ENCODE measurements around the gene KLHL5. TPM values are rescaled to one million over a fixed set of nuclear protein-coding genes. Genes with fewer than 3 reads are reported as not detected.

The KLHL5 gene
- total and polyA plus RNA-seq, 2 experiments from 2014 or later = 27.0 to 43.3 TPM

- no peak overlapping the region for H3K4me2 ChIP-seq (ENCODE audit: unreplicated experiment)
- in situ Hi-C loops (cut with MboI) = no loop called here
- peaks cover 11% of the 10 kb centered on the region; the same call in 1 of the 2 replicates for H3K4me1 ChIP-seq (ENCODE audit: insufficient read depth)
- H3K4me3 ChIP-seq = no peak overlapping the region
- no peak overlapping the region for H2AFZ ChIP-seq
- WGBS, 2 experiments (ENCODE audit: low coverage in 1 of 2, low lambda C conversion rate in 2 of 2, missing lambda C conversion rate in 2 of 2) = 96 to 99% methylated on average over 3 of the region's 3 CpGs
- no peak overlapping the region for H3K9ac ChIP-seq
- H3K9me2 ChIP-seq (ENCODE audit: insufficient read depth) = no peaks in the 10 kb centered on the region
- H3K79me2 ChIP-seq (ENCODE audit: insufficient read depth) = no peaks in the 10 kb centered on the region
- peaks cover 19% of the 10 kb centered on the region for H3F3A ChIP-seq (ENCODE audit: insufficient read depth)
- DNase-seq = no peak
- H4K20me1 ChIP-seq (ENCODE audit: insufficient read depth) = no peaks in the 10 kb centered on the region
- H3K36me3 ChIP-seq (ENCODE audit: low read depth) = no peaks in the 10 kb centered on the region
- no peaks in the 10 kb centered on the region for H3K9me3 ChIP-seq (ENCODE audit: low read depth)
- no peak overlapping the region for H3K27ac ChIP-seq
- TF ChIP-seq EZH2phosphoT487 (IDR thresholded peaks at IDR 0.05; ENCODE audit: insufficient read depth, low read depth) (no peak), EZH2 (IDR thresholded peaks at IDR 0.05; ENCODE audit: insufficient read depth, poor library complexity, severe bottlenecking) (no peak)
- no peaks in the 10 kb centered on the region for H3K27me3 ChIP-seq (replicated peaks; ENCODE audit: insufficient read depth)
Observed at GRCh38 chr4:39039108-39039507, 22.9 kb upstream of the KLHL5 start.

- no peak overlapping the region for H3K4me3 ChIP-seq
- H3K4me1 ChIP-seq (ENCODE audit: insufficient read depth) = peaks cover 19% of the 10 kb centered on the region
- no peak for TF ChIP-seq EZH2 (IDR thresholded peaks at IDR 0.05; ENCODE audit: insufficient read depth, poor library complexity, severe bottlenecking)
- TF ChIP-seq EZH2phosphoT487 (IDR thresholded peaks at IDR 0.05; ENCODE audit: insufficient read depth, low read depth) = no peak
- no peaks in the 10 kb centered on the region for H3K9me2 ChIP-seq (ENCODE audit: insufficient read depth)
- no peak overlapping the region for H3K4me2 ChIP-seq (ENCODE audit: unreplicated experiment)
- H4K20me1 ChIP-seq (ENCODE audit: insufficient read depth) = no peaks in the 10 kb centered on the region
- DNase-seq = no peak
- no peak overlapping the region for H3K9ac ChIP-seq
- no peak overlapping the region for H3K27ac ChIP-seq
- in situ Hi-C loops (cut with MboI) = no loop called here
- WGBS, 2 experiments (ENCODE audit: low coverage in 1 of 2, low lambda C conversion rate in 2 of 2, missing lambda C conversion rate in 2 of 2) = 96 to 97% methylated on average over 1 of the region's 1 CpG
- peaks cover 16% of the 10 kb centered on the region for H3K79me2 ChIP-seq (ENCODE audit: insufficient read depth)
- H2AFZ ChIP-seq = no peak overlapping the region
- H3F3A ChIP-seq (ENCODE audit: insufficient read depth) = peaks cover 37% of the 10 kb centered on the region
- H3K27me3 ChIP-seq (replicated peaks; ENCODE audit: insufficient read depth) = no peaks in the 10 kb centered on the region
- no peaks in the 10 kb centered on the region for H3K9me3 ChIP-seq (ENCODE audit: low read depth)
- H3K36me3 ChIP-seq (ENCODE audit: low read depth) = no peaks in the 10 kb centered on the region
Observed at GRCh38 chr4:39042366-39042765, 19.7 kb upstream of the KLHL5 start.

GRCh38 chr4:39043058-39043860, 18.8 kb upstream of the KLHL5 start:
- TF ChIP-seq EZH2 (IDR thresholded peaks at IDR 0.05; ENCODE audit: insufficient read depth, poor library complexity, severe bottlenecking) (no peak), EZH2phosphoT487 (IDR thresholded peaks at IDR 0.05; ENCODE audit: insufficient read depth, low read depth) (no peak)
- peak overlapping the region; percentile 73 for H3K4me2 ChIP-seq (ENCODE audit: unreplicated experiment)
- H3K4me3 ChIP-seq = peak overlapping the region; percentile 92; the same call in 1 of the 2 replicates
- in situ Hi-C loops (cut with MboI) = no loop called here
- H3K79me2 ChIP-seq (ENCODE audit: insufficient read depth) = peaks cover 25% of the 10 kb centered on the region
- no peak overlapping the region for H3K9ac ChIP-seq
- peaks cover 22% of the 10 kb centered on the region for H3K4me1 ChIP-seq (ENCODE audit: insufficient read depth)
- peak overlapping the region; percentile 77 for H2AFZ ChIP-seq
- WGBS, 2 experiments (ENCODE audit: low coverage in 1 of 2, low lambda C conversion rate in 2 of 2, missing lambda C conversion rate in 2 of 2) = 85 to 88% methylated on average over 10 of the region's 10 CpGs
- no peak for DNase-seq
- peaks cover 35% of the 10 kb centered on the region for H3F3A ChIP-seq (ENCODE audit: insufficient read depth)
- no peaks in the 10 kb centered on the region for H3K27me3 ChIP-seq (replicated peaks; ENCODE audit: insufficient read depth)
- H3K36me3 ChIP-seq (ENCODE audit: low read depth) = no peaks in the 10 kb centered on the region
- no peaks in the 10 kb centered on the region for H3K9me2 ChIP-seq (ENCODE audit: insufficient read depth)
- no peak overlapping the region for H3K27ac ChIP-seq
- no peaks in the 10 kb centered on the region for H4K20me1 ChIP-seq (ENCODE audit: insufficient read depth)
- no peaks in the 10 kb centered on the region for H3K9me3 ChIP-seq (ENCODE audit: low read depth)

- Histone ChIP-seq H3K9me3 (ENCODE audit: low read depth) (no peaks in the 10 kb centered on the region), H3K79me2 (ENCODE audit: insufficient read depth) (peaks cover 31% of the 10 kb centered on the region), H3K27ac (peak overlapping the region; percentile 65), H3K9ac (peak overlapping the region; percentile 83), H3K9me2 (ENCODE audit: insufficient read depth) (no peaks in the 10 kb centered on the region), H2AFZ (peak overlapping the region; percentile 77), H3F3A (ENCODE audit: insufficient read depth) (peaks cover 35% of the 10 kb centered on the region), H3K4me1 (ENCODE audit: insufficient read depth) (peaks cover 22% of the 10 kb centered on the region), H3K27me3 (replicated peaks; ENCODE audit: insufficient read depth) (no peaks in the 10 kb centered on the region), H4K20me1 (ENCODE audit: insufficient read depth) (no peaks in the 10 kb centered on the region), H3K4me2 (ENCODE audit: unreplicated experiment) (peak overlapping the region; percentile 73), H3K4me3 (peak overlapping the region; percentile 92), H3K36me3 (ENCODE audit: low read depth) (no peaks in the 10 kb centered on the region)
- 21 to 26% methylated on average over 8 of the region's 8 CpGs for WGBS, 2 experiments (ENCODE audit: low coverage in 1 of 2, low lambda C conversion rate in 2 of 2, missing lambda C conversion rate in 2 of 2)
- no peak for TF ChIP-seq EZH2 (IDR thresholded peaks at IDR 0.05; ENCODE audit: insufficient read depth, poor library complexity, severe bottlenecking)
- no peak for TF ChIP-seq EZH2phosphoT487 (IDR thresholded peaks at IDR 0.05; ENCODE audit: insufficient read depth, low read depth)
- in situ Hi-C loops (cut with MboI) = no loop called here
- peak; percentile 40 for DNase-seq
Observed at GRCh38 chr4:39043861-39044363, 18.1 kb upstream of the KLHL5 start.
